Measurements from ENCODE around the gene RNF111.
A peak's percentile ranks its signal among the peaks of the same experiment; 100 is the strongest.

Gene RNF111

GRCh38 chr15:58962136-58962535 is 25.3 kb upstream of the RNF111 start:
- no peak overlapping the region for H3K27ac ChIP-seq
- no peak overlapping the region for H3K4me3 ChIP-seq
- TF ChIP-seq, protein P1, sequence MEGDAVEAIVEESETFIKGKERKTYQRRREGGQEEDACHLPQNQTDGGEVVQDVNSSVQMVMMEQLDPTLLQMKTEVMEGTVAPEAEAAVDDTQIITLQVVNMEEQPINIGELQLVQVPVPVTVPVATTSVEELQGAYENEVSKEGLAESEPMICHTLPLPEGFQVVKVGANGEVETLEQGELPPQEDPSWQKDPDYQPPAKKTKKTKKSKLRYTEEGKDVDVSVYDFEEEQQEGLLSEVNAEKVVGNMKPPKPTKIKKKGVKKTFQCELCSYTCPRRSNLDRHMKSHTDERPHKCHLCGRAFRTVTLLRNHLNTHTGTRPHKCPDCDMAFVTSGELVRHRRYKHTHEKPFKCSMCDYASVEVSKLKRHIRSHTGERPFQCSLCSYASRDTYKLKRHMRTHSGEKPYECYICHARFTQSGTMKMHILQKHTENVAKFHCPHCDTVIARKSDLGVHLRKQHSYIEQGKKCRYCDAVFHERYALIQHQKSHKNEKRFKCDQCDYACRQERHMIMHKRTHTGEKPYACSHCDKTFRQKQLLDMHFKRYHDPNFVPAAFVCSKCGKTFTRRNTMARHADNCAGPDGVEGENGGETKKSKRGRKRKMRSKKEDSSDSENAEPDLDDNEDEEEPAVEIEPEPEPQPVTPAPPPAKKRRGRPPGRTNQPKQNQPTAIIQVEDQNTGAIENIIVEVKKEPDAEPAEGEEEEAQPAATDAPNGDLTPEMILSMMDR (IDR thresholded peaks at IDR 0.05): no peak
- no peak for DNase-seq (ENCODE audit: low spot score)

- H3K27ac ChIP-seq: no peak overlapping the region
- DNase-seq (ENCODE audit: low spot score): no peak
- TF ChIP-seq, protein P1 (IDR thresholded peaks at IDR 0.05): no peak
- H3K4me3 ChIP-seq: no peak overlapping the region
Observed at GRCh38 chr15:58962662-58963565, 24.5 kb upstream of the RNF111 start.

DNA sequence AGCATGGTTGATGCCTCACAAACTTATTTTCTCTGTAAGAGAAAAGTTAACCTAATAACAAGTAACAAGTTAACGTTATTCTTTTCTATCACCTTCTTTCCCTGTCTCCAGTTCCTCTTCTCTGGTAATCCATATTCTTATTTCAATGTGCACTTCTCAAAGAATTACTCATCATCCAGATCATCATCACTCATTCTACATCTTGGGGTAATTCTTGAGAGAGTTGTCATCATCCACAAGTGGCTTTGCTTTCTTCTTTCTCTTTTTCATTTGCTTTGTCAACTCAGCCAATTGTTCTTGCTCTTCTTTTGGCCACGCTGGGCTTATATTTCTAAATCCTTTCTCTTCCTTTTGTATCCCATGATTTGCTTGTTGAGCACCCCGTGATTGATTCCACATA is 20.8 kb upstream of the RNF111 start:
- no peak for DNase-seq (ENCODE audit: low spot score)
- H3K4me3 ChIP-seq: no peak overlapping the region
- TF ChIP-seq, protein P1 (IDR thresholded peaks at IDR 0.05): no peak
- no peak overlapping the region for H3K27ac ChIP-seq

GRCh38 chr15:58967479-58967878 is 20.0 kb upstream of the RNF111 start:
- TF ChIP-seq, protein P1 (IDR thresholded peaks at IDR 0.05): no peak
- no peak overlapping the region for H3K27ac ChIP-seq
- H3K4me3 ChIP-seq: no peak overlapping the region
- DNase-seq (ENCODE audit: low spot score): no peak

DNA sequence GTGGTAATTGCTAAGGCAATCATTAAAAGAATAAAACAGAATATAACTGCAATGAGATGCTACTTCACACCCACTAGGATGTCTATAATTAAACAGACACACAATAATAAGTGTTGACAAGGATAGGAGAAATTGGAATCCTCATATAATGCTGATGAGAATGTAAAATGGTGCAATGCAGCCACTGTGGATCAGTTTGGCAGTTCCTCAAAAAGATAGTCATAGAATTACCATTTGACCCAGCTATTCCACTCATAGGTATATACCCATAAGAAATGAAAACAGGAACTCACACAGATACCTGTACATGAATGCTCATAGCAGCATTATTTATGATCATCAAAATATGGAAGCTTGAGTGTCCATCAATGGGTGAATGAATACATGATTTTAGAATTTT is 9.6 kb upstream of the RNF111 start:
- TF ChIP-seq, protein P1 (IDR thresholded peaks at IDR 0.05): no peak
- H3K27ac ChIP-seq: no peak overlapping the region
- no peak overlapping the region for H3K4me3 ChIP-seq
- no peak for DNase-seq (ENCODE audit: low spot score)

- DNase-seq (ENCODE audit: low spot score): no peak
- TF ChIP-seq, protein P1 (IDR thresholded peaks at IDR 0.05): peak; percentile 39
- H3K27ac ChIP-seq: no peak overlapping the region
- H3K4me3 ChIP-seq: no peak overlapping the region
Observed at GRCh38 chr15:58980351-58980939, 7.0 kb upstream of the RNF111 start.

Data from coronary artery (tissue), 2 donors.